ENCODE data around the gene FLYWCH1. TPM values are rescaled to one million over a fixed set of nuclear protein-coding genes. Genes with fewer than 3 reads are reported as not detected.
A peak's percentile ranks its signal among the peaks of the same experiment; 100 is the strongest.

Gene FLYWCH1
- total RNA-seq, 2 experiments from 2014 or later: 26.1 to 61.9 TPM

DNA sequence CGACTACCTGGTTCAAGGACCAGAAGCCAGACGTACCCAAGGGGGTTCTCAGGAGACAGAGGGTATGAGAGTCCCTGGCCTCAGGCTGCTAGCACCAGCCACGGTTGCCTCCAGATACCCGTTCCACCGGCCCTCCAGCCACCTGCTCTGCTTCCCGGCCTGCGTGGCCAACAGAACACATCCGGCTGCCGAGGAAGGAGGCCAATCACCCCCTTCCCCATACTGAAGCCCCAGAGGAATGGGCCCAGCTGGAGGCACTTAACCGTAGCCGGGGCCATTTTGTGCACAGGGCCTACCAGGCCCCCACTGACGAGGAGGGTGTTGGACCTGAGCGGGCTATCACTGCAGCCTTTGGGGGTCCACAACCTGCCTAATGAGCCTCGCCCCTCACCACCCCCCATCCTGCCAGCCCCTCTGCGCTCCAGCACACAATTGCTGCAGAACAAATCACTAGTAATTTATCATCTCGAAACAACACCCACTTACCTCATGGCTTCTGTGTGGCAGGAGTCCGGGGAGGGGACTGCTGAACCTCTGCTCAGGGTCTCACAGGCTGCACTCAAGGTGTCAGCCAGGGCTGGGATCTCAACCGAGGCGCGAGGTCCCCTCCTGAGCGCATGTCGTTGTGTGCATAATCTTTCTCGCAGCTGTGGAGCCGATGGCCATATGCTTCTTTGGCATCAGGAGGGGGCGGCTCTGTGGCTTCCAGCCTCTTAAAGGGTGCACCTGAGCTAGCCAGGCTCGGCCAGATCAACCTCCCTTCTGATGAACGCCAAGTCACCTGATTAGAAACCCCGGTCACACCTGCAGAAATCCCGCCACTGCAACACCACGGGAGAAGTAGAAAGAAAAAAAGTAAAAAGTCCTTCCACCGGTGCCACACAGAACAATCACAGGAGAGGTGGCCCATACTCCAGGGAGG lies 42.2 kb downstream of the FLYWCH1 start:
- no peaks in the 10 kb centered on the region for H4K20me1 ChIP-seq (ENCODE audit: insufficient read depth, low read length)
- peaks cover 44% of the 10 kb centered on the region for H3K4me1 ChIP-seq (ENCODE audit: insufficient read depth, low read length, poor library complexity, severe bottlenecking)
- no peaks in the 10 kb centered on the region for H3K79me2 ChIP-seq (ENCODE audit: insufficient read depth, low read depth, low read length)
- ChIA-PET CTCF (ENCODE audit: unreplicated experiment) (no interaction called here), POLR2A (interaction anchor here (0.7 kb wide), 1 partner anchor 27 kb away, joined by 4 read pairs; no protein-coding TSS in a partner anchor)
- intact Hi-C loops (cut with micrococcal nuclease; ENCODE audit: unreplicated experiment): loop anchor here (1.0 kb wide), 1 partner anchor 11 kb away; no protein-coding TSS in a partner anchor
- no peaks in the 10 kb centered on the region for H3K9me3 ChIP-seq (ENCODE audit: low read length)
- H3K4me2 ChIP-seq (ENCODE audit: low read length): peak overlapping the region; percentile 48
- no peaks in the 10 kb centered on the region for H3K9me2 ChIP-seq (ENCODE audit: insufficient read depth, low read length)
- peak overlapping the region; percentile 22 for H3K4me3 ChIP-seq (ENCODE audit: low read depth, low read length, poor library complexity, severe bottlenecking)
- peak overlapping the region; percentile 72; the same call in 1 of the 2 replicates for H2AFZ ChIP-seq (ENCODE audit: low read length)
- no peaks in the 10 kb centered on the region for H3K36me3 ChIP-seq (ENCODE audit: insufficient read depth, low read length)
- peak overlapping the region; percentile 65 for H3K27ac ChIP-seq (ENCODE audit: low read depth, low read length, poor library complexity, severe bottlenecking)
- no TSS peak for BruUV-seq (replicated peaks)
- peak; percentile 88 for DNase-seq (ENCODE audit: low spot score)
- no peak for TF ChIP-seq CTCF (conservative IDR thresholded peaks at IDR 0.05; ENCODE audit: low read length)
- TF ChIP-seq EZH2phosphoT487 (IDR thresholded peaks at IDR 0.05; ENCODE audit: borderline replicate concordance, low read depth, low read length): no peak

- peak overlapping the region; percentile 65 for H3K27ac ChIP-seq (ENCODE audit: low read depth, low read length, poor library complexity, severe bottlenecking)
- H3K4me2 ChIP-seq (ENCODE audit: low read length): peak overlapping the region; percentile 48; the same call in 1 of the 2 replicates
- BruUV-seq (replicated peaks): no TSS peak
- H3K4me3 ChIP-seq (ENCODE audit: low read depth, low read length, poor library complexity, severe bottlenecking): no peak overlapping the region
- intact Hi-C loops (cut with micrococcal nuclease; ENCODE audit: unreplicated experiment): loop anchor here (1.0 kb wide), 1 partner anchor 10 kb away; no protein-coding TSS in a partner anchor
- TF ChIP-seq EZH2phosphoT487 (IDR thresholded peaks at IDR 0.05; ENCODE audit: borderline replicate concordance, low read depth, low read length) (no peak), CTCF (conservative IDR thresholded peaks at IDR 0.05; ENCODE audit: low read length) (no peak)
- H3K79me2 ChIP-seq (ENCODE audit: insufficient read depth, low read depth, low read length): no peaks in the 10 kb centered on the region
- no peaks in the 10 kb centered on the region for H3K9me3 ChIP-seq (ENCODE audit: low read length)
- H2AFZ ChIP-seq (ENCODE audit: low read length): peak overlapping the region; percentile 72; the same call in 1 of the 2 replicates
- H4K20me1 ChIP-seq (ENCODE audit: insufficient read depth, low read length): no peaks in the 10 kb centered on the region
- ChIA-PET CTCF (ENCODE audit: unreplicated experiment) (no interaction called here), POLR2A (no interaction called here)
- H3K4me1 ChIP-seq (ENCODE audit: insufficient read depth, low read length, poor library complexity, severe bottlenecking): peaks cover 50% of the 10 kb centered on the region
- H3K9me2 ChIP-seq (ENCODE audit: insufficient read depth, low read length): no peaks in the 10 kb centered on the region
- H3K36me3 ChIP-seq (ENCODE audit: insufficient read depth, low read length): no peaks in the 10 kb centered on the region
- no peak for DNase-seq (ENCODE audit: low spot score)
These were observed 43.1 kb downstream of the FLYWCH1 start for GRCh38 chr16:2954656-2955381.

All from OCI-LY7 (cell line).